DMS53 treated with DMSO at 0.1 percent for 48 hours (cell line): ENCODE results near the gene FAM107B.

Experiments used
- DNase-seq: peaks from one replicate; lab custom pipeline; 2025; ENCODE audit not compliant: unreplicated experiment; lab: John Stamatoyannopoulos, UW

The FAM107B gene

DNA sequence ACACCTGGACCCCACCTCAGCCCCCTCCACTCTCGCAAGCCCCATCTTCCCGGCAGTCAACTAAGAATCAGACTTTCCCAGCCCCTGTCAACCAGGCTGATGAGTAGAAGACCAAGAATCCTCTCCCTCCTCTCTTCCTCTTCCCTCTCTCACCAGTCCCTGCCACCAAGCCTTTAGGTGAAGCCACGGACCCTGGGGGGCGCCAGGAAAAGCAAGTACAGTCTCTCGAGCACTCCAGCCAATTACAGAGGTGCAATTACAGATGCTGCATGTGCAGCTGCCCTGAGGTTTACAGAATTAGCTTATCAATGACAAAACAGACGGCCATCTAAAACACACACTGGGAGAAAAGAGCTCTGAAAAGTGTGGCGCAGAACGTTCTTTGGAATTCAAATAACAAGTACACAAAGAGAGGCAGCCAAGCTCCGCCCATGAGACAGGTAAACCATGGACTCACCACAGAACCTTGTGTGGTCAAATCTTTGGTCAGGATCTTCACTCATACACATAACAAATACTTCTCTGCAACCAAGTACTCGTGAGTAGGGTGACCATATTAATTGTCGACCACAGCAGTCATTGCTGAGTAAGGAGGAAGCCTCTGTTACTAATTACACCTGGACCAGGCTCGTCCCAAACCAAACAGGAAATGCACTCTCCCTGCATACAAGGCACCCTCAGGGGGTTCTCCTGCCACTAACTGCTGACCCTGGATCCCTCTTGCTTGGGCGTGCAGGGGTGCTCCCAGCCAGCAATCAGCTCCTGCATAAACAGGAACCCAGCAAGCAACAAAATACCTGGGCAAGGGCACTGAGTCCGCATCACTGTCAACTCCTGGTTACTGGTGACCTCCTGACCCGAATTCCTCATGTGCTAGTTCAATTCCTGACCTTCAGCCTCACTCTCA lies 189.2 kb downstream of the FAM107B start:
- no peak for DNase-seq

DNA sequence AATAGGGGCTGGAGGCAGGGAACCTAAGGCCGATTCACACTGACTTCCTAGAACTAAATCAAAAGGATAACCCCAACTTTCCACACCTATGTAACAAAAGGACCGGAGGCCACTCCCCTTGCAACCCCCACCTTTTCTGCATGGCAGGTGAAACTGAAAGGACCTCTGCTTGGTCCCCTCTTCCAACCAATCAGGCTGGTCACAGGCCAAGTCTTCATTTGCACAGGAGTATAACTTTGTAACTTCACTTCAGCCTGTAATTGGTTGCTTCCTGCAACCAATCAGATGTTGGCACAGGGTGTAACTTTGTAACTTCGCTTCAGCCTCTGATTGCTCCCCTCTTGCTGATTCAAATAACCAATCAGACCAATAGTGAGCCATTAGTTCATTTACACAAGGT lies 190.0 kb downstream of the FAM107B start:
- no peak for DNase-seq

DNA sequence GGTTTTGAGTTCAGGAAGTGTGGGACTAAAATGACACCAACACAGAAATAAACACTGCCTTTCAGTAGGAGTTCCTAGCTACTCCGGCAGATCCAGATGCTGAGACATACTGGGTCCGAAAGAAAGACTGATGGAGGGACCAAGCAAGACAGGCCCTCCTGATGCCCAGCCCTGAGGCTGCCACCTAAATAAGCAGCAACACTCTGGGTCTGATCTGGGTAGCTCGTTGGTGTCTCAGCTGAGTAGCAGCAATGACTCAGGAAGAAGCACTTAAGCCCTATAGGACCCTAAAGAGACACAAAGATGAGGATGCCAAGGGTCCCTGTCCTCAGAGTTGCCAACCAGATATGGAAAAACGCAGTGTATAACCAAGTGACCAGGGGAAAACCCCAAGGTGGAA lies 190.7 kb downstream of the FAM107B start:
- DNase-seq = no peak

DNA sequence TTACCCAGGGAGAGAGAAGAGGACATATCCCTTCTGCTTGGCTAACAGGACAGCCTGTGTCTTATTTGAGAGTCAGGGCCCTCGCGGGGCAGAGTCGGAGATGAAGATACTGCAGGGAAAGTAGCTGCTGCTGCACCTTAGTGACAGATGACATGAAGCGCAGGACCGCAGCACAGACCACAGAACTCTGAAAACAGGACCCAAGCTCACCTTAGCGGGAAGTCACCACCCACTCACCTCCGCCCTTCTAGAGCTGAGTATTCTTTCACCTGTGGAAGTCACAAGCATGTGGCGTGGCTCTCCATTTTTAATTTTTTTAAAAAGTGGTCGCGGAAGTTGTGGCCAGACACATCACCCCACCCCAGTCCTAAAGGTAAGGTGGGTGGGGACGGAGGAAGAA lies 191.4 kb downstream of the FAM107B start:
- no peak for DNase-seq

DNA sequence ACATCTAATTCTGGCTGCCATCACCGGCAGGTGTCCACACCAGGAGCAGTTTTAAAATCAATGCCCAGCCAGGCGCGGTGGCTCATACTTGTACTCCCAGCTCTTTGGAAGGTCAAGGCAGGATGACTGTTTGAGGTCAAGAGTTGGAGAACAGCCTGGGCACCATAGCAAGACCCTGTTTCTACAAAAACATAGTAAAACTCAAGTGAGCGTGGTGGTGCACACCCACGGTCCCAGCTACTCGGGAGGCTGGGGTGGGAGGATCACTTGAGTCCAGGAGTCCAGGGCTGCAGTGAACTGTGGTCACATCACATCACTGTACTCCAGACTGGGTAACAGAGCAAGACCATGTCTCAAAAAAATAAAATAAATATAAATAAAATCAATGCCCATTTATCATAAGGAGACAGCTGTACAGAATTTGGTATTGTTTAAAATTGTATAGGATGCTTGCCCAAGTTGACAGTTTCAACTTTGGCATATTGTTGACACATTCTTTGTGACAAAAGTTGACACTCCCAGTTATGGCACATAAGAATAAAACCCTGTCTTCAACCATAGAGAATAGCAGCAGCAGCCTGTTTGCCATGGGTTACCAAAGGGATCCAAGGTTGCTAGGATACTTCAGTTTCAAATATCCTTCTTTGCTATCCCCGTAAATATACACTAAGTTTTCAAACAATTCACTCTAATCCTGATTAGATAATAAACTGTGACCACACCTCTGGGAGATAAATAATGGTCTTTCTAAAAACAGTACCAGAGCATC lies 193.0 kb downstream of the FAM107B start:
- no peak for DNase-seq

DNA sequence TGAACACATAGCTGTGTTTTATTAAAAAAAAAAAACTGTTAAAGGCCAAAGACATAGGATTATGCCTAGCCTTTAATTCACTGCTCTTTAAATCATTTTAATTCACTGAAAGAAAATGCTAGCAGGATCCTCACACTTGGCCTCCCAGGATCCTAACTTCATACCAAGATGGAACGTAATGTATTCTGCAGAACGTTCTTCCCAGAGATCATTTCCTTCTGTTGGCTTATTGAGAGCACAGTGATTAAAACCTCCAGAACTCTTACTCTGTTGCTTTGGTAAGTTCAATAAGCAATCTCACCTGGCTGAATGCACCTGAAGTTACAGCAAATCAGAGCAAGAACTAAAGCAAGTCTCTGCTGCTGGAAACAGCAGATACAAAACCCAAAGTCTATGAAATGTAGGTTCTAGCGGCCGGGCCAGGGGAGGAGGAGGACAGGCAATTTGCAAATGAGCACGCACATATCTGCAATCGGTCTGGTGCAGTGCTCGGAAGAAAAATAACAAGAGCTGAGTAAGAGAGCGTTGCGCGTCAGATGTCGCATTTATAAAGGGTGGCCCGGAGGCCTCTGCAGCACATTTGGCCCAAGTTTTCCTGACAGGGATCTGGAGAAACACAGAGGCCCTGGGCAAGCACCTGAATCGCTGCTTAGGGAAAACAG lies 193.9 kb downstream of the FAM107B start:
- DNase-seq = no peak

DNA sequence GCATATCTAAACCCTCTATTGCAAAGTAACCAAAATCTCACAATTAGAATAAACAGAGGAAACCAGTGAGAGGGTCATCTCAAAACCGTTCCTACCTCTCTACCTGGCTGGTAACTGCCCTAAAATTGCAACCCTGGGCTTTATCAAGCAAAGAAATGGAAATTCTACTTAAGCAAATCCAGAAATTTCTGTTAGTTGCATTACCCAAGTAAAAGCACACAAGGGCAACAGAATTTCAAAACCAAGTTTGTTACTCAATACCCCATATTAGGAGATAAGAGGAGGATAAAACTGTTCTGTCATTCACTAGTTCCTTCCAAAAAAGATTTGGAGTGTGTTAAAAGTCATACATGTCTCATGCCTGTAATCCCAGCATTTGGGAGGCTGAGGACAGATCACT lies 195.3 kb downstream of the FAM107B start:
- DNase-seq = no peak

DNA sequence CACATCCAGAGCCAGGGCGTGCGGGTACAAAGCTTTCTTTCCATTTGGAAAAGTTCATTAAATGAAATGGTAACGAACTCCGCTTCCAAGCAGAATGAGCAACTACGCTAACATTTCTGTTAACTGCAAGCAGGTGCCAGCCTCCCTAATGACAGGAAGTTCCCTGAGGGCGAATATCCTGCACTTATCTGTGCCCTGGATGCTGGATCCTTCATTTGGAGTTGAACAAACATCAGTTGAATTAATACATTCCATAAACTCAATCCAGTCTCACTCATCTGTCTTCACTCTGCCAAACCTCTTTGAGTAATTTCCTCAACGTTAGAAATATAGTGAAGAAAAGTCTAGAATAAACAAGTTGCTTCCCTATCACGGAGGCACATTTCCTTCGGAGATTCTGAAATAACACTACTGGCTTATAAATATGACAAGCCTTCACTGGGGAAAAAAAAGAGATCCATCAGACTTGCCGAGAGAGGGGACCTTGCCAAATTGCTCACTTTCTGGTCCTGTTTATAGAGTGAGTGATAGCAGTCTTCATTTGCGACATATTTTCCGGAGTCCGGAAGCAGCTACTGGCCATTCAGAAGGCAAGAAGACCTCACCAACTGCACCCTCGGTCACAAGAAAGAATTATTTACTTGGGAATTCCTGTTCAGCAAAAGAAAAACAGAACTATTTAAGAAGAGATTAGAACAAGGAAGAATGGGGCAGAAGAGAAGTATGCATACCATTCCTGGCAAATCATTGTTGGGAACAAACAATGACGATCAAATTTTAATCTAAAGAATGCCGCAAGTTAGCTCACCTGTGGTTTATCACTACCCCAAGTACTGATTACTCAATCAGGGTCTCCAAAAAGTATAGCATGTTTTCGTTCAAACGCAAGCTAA lies 196.4 kb downstream of the FAM107B start:
- DNase-seq = no peak

DNA sequence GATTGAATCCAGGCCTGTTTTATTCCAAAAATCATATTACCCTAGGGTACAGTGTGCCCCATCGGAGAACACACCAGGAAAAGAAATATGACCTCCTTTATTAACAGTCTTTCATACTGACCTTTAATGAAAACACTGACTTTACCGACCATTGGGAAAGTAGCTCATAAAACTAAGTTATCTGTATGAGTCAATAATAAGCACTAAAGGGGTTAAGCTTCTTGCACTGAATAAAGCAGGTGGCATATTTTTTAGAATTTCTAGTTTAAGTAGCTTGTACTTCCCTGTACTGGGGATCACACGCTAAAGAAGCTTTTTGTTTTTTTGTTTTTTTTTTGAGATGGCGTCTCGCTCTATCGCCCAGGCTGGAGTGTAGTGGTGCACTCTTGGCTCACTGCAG lies 199.8 kb downstream of the FAM107B start:
- DNase-seq = no peak

DNA sequence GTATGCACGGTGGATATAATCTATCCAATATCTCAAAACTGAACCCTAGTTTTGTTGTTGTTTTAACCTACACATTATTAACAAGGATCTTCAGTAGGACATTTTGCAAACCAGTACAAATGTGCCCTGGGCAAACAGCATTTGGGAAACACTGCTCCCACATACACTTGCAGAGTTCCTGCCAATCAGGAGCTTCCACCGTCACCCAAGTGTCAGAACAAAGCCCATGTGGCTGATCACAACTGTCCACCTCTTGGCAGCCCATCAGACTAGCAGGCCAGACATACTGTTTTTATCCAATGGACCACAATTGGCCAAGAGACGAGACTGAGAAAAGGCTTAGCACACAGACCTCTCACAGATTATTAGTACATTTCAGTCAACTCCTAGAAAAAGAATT lies 200.4 kb downstream of the FAM107B start:
- no peak for DNase-seq

DNA sequence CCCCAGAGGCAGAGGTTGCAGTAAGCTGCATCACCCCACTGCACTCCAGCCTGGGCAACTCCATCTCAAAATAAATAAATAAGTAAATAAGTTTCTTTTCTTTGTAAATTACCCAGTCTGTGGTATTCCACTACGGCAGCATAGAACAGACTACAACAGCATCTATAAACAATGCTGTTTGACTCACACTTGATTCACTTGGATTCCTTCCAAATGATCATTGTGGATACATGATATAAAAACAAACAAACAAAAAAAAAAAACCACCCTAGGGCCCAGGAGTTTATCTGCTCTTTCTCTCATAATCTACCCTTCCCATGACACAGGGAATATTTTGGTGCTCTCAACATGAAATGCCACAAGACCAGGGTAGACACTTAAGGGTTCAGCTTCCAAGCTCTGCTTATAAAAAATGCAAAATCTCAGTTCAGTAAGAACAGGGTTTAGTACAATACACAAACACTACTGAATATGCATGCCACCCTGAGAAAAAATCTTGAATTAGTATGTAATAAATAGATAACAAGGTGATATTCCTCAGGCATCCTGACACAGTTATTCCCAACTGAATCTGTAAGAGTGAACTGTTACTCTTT lies 200.9 kb downstream of the FAM107B start:
- DNase-seq = peak; percentile 53

DNA sequence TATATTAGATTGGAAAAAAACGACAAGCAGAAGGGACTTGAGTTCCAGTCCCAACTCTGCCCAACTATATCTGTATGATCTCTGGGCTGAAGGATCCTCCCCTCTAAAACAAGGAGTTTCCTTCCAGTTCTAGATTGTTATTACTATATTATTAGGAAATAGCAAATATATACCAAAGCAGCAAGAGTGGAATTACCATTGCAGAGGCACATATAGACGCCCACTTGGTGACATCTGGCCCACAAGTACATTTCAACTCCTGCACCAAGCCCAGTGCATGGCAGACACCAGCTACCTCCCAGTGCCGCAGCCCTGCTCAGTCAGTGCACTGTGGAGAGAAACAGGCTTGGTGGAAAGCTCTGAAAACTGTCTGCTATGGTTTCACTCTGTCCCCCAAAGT lies 201.9 kb downstream of the FAM107B start:
- DNase-seq = no peak

DNA sequence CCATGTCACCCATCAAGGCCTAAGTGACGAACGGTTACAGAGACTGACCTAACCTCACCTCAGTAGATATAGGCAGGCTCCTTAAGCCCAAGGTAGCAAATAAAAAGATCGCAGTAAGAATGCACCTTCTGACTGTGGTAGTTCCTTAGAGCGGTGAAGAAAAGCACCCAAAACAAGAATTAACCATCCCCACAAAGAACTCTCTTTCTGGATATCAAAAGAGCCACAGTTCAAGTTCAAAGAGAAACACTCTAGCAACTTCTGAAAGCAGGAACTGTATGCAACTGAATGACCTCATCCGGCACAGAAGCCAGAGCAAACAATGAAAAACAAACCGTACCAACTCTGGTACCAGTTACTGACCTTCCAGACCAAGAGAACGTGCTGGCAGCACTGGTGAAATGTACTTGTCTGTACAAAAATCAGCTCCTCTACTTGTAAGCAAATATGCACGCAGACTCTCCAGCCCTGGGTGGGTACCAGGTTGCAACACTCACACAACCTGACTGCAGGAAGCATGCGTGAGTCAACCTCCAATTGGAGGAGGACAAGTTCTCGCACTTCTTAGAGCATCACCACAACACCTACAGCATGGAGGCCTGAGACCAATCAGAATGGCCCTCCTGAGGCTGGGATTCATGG lies 202.7 kb downstream of the FAM107B start:
- peak; percentile 94 for DNase-seq

DNA sequence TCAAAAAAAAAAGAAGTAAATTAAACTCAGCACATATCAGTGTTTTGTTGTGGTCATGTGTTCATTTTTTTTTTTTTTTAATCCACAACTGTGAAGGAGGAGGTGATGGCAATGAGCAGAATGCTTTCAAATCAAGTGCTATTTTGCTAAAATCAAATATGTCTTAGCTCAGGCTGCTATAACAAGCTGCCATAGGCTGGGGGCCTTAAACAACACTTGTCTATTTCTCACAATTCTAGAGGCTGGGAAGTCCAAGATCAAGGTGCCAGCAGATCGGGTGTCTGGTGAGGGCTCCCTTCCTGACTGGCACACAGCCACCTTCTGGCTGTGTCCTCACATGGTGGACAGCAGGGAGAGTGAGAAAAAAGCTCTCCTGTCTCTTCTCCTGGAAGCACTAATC lies 203.9 kb downstream of the FAM107B start:
- DNase-seq = no peak

DNA sequence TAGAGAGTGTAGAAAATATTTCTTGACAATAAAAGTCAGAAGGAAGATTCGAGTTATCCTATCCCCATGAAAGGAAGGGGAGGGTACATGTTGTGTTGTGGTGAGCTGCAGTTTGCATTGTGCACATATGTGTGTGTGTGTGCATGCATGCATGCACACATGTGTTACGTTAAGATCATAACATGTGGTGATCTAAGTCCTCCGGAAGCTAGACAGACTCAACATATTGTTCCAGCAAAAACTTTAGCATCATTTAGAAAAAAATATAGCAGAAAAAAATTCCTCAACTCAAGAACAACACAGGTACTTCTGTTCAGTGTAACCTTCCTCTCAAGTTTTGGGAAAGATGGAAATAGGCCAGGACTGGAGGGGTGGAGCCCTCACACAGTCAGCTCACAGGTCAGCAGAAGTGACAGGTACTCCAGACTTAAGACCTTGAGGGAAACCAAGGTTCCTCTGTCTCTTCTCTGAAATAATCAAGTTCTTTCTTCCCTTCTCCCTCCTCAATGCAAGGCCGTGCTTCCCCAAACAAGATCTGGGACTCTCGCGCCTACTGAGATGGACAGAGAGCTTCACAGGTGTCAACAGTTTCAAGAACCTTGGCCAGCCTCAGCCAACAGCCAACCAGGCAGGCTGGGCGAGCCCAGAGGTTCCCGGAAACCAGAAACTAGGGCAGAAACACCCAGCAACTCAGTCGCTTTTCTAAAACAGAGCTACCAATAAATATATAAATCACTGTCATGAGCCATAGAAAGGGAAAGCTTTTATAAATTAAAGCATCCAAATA lies 205.2 kb downstream of the FAM107B start:
- DNase-seq = no peak

DNA sequence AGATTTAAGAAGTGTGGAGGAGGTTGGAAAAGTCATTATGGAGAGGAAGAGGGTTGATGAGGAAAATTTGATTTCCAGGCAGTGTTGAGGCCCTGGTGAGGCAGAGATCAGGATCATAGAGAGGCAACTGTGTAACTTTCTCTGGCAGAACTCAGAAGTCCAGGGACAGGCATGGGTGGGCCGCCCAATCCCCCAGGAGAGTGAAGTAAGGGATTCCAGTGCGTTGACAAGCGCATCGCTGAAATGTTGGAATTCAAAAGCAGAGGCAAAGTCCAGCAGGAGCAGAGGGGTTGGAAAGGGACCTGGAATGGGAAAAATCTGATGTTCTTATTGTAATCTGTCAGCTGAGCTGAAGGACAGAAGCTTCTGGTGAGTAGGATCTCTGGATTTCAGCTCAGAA lies 207.3 kb downstream of the FAM107B start:
- DNase-seq = no peak

DNA sequence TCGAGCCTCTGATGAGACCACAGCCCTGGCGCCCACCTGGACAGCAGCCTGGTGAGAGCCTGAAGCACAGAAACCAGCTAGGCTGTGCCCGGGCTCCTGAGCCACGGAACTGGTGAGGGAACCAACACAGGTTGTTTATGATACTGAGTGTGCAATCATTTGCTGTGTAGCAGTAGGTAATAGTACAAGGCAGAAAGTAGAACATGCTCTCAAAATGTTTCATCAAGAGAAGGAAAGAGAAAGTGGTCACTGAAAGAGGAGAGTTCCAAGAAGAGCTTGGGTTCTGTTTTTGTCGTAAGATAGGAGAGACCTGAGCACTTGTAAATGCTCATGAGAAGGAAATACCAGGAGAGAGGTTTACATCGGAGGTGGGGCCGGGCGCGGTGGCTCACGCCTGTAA lies 208.2 kb downstream of the FAM107B start:
- DNase-seq = no peak

DNA sequence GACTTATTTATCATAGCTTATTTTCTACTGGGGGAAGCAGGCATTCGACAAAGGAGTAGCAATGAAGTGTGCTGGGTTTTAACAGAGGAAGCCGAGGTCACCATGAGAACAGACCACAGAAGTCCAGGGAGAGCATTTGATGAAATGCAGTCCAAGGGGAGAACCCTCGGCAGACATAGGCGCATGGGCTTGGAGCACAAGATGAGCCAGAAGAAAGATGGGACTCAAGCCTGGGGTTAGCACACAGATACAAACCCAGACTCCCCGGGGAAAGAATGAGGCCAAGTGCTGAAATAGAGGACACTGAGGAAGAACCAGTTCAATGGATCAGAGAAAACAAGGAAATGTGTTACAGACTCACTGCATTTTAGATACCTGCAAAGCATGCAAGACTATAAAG lies 209.5 kb downstream of the FAM107B start:
- no peak for DNase-seq

DNA sequence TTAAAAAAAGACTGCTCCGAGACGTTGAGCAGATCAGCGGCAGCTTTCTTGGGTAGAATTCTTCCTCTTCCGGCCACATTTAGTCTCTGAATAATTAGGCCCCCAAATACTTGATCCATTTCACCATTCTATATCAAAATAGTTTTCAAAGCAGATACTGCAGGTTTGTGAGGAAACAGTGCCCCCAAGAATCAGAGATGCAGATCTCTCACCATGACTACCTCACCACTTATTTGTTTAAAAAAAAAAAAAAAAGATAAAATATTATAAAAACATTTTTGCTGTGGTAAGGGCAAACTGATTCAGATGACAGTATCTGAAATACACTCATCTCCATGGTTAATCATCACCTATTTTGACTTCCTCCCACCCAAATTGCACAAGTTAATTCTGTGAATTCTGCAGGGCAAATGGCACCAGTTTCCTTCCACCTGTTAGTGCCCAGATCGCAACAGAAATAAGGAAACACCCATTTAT lies 210.4 kb downstream of the FAM107B start:
- DNase-seq = no peak
